Measurements from ENCODE around the gene WDR54.

- TF ChIP-seq EZH2 (IDR thresholded peaks at IDR 0.05; ENCODE audit: low read length, unreplicated experiment): no peak
- TF ChIP-seq, protein P1, sequence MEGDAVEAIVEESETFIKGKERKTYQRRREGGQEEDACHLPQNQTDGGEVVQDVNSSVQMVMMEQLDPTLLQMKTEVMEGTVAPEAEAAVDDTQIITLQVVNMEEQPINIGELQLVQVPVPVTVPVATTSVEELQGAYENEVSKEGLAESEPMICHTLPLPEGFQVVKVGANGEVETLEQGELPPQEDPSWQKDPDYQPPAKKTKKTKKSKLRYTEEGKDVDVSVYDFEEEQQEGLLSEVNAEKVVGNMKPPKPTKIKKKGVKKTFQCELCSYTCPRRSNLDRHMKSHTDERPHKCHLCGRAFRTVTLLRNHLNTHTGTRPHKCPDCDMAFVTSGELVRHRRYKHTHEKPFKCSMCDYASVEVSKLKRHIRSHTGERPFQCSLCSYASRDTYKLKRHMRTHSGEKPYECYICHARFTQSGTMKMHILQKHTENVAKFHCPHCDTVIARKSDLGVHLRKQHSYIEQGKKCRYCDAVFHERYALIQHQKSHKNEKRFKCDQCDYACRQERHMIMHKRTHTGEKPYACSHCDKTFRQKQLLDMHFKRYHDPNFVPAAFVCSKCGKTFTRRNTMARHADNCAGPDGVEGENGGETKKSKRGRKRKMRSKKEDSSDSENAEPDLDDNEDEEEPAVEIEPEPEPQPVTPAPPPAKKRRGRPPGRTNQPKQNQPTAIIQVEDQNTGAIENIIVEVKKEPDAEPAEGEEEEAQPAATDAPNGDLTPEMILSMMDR (conservative IDR thresholded peaks at IDR 0.05; ENCODE audit: low read depth, low read length): no peak
Measured at GRCh38 chr2:74373221-74373676, 48.3 kb upstream of the WDR54 start.
